GF-D8 (cell line): ENCODE measurements around the gene ABI1.
"Not testable (repeated sequence)": the region's sequence is repeated elsewhere in the genome, so short reads cannot be mapped to it uniquely, and the experiment has no call there.

Experiments used
- DNase-seq: peaks from one replicate; lab custom pipeline; 2025; lab: John Stamatoyannopoulos, UW

The ABI1 gene

GRCh38 chr10:26804418-26805393, 56.1 kb downstream of the ABI1 start:
- no peak for DNase-seq

GRCh38 chr10:26803849-26804248, 56.9 kb downstream of the ABI1 start:
- no peak for DNase-seq

DNA sequence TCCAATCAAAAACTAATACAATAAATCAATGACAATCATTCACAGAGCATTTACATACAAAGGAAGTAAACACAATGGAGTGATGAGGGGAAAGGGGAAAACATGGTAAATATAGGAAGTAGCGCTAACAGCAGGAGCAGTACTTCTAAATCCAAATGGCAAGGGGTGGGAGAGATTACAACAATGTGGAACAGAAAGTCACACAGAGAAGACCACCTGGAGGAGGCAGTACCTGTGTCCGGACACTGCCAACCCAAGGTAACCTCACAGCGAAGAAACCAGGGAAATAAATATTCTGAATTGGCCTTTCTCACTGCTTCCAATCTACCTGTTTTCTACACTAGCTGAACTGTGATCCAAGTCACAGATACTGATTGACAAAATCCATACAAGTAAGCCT, 58.2 kb downstream of the ABI1 start:
- no peak for DNase-seq

GRCh38 chr10:26801831-26802230, 58.9 kb downstream of the ABI1 start:
- no peak for DNase-seq

GRCh38 chr10:26801274-26801673, 59.5 kb downstream of the ABI1 start:
- no peak for DNase-seq

GRCh38 chr10:26800468-26800867, 60.3 kb downstream of the ABI1 start:
- no peak for DNase-seq

DNA sequence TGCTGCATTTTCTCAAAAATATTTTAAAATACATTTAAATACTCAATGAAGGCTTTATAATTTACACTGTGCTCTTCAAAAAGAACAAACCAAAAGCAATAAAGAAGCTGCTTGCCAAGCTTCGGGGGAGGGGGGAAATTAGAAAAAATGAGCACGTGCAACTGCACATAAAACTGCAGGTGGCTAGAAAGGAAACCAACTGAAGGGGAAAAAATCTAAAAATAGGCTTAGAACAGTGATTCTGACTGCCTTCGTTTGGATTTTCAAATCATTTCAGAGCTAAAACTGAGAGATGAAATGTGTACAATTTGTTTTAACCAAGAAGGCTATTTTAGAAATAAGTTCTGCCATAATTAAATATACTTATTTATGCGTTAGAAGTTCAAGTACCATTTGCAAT, 61.4 kb downstream of the ABI1 start:
- DNase-seq = peak; percentile 59

DNA sequence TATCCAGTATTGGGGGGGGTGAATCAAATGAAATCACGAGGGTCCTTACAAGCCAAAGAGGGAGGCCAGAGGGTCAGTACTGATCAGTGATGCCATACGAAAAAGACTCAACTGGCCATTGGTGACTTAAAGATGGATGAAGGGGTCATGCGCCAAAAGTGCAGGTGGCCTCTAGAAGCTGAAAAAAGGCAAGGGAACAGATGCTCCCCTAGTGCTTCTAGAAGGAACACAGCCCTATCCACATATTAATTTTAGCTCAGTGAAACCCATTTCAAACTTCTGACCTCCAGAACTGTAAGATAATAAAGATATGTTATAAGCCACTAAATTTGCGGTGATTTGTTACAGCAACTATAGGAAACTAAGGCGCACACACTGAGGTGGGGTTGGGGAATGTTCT, 62.5 kb downstream of the ABI1 start:
- no peak for DNase-seq

DNA sequence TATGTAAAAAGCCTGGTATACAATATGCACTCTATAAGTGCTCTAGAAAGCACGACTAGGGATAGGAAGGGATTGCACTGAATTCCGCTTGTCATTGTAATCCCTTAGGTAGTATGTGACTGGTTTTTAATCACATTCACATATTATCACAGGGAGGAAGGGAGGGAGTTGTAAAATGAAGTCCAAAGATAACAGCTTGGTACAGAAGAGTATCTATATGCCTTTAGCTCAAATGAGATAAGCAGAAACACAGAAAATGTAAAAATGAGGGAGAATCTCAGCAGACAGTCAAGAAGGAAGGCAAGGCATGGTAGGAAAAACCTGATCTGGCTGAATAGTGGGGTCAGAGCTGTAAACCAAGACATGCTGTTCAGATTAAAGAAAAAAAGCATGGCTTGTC, 63.4 kb downstream of the ABI1 start:
- DNase-seq = no peak

GRCh38 chr10:26792758-26793495, 67.8 kb downstream of the ABI1 start:
- DNase-seq = no peak

DNA sequence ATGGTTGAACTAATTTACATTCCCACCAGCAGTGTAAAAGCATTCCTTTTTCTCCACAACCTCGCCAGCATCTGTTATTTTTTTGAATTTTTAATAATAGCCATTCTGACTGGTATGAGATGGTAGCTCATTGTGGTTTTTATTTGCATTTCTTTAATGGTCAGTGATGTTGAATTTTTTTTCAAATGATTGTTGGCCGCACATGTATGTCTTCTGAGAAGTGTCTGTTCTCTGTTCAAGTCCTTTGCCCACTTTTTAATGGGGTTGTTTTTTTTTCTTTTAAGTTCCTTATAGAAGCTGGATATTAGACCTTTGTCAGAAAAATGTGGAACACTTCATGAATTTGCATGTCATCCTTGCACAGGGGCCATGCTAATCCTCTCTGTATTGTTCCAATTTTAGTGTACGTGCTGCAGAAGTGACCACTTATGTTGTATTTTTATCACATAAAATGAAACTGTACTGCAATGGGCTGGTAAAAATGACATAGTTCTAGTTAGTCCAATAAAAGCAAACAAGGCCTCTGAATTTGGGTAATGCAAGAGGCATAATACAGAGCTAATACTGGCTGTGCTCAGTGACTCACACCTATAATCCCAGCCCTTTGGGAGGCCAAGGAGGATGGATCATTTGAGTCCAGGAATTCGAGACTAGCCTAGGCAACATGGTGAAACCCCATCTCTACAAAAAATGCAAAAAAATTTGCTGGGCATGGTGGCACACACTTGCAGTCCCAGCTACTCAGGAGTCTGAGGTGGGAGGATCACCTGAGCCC, 70.3 kb downstream of the ABI1 start:
- no peak for DNase-seq

- DNase-seq = not testable (repeated sequence)
These were observed 71.0 kb downstream of the ABI1 start for GRCh38 chr10:26789779-26790178.

DNA sequence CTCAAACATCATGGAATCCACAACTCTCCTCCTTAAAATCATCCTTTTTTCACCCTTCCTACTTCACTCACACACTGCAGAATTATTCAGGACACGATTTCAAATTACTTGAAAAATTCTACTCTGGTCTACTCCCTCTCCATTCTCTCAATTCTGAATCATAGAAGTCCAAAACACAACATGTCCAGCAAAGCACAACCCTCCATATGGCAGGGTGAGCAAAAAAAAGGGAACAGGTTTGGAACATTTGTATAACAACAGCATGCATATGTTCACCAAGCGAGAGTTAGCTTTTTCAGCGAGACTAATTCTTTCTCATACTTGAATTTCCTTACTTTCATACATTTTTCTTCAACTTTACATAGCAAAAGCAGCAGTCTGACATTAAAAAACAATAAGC, 73.4 kb downstream of the ABI1 start:
- no peak for DNase-seq

GRCh38 chr10:26781797-26782196, 79.0 kb downstream of the ABI1 start:
- DNase-seq = no peak

GRCh38 chr10:26780793-26781601, 79.8 kb downstream of the ABI1 start:
- DNase-seq = no peak

DNA sequence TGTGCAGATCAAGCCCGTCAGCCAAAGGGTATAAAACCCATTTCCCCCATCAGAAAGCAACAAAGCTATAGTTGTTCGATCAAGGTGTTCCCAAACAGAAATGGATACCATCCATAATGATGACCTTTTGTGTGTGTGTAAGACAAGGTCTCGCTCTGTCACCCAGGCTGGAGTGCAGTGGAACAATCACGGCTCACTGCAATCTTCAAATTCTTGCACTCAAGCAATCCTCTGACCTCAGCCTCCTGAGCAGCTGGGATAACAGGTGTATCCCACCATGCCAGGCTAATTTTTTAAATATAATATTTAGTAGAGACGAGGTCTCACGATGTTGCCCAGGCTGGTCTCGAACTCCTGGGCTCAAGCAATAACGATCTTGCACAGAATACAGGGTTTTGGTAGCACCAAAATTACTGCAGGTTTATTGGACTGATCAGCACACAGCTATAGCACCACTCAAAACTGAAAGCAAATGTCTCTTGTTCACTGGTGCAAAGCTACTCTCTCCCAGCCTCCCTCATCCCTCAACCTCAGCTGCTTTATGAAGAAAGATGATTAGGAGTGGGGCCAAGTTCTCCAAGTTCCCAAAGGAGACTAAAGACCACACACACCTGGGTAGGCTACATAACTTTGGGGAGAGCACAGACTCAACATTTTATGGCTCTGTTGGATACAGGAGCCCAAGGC, 80.5 kb downstream of the ABI1 start:
- no peak for DNase-seq

DNA sequence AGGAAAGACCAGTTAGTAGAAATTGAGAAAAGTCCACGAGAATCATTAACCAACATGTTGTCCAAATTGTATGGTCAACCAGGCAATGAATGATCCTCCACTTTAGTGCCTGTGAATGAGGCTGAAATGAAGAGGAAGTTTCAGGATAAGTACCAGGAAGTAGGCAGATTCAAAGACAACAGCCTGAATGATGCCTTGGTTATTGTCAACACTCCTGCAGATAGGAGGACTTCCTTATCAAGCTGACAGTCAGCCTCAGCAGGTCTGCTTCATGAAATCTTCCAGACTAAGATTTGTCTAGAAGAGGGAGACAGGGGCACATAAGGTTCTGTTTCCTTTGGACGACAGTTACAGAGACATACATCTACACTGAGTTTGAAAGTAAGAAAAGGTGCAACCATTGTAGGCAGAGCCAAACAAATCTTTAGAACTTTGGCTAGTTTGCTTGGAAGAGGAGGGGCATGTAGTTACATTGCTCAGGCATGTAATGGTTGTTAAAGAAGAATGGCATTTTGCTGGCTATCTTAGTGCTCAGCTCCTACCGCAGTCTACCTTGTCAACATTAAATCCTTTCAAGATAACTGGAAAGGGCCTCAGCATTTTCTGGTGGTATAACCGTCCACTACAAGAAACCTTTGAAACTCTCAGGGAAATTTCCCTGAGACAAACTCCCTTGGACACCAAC, 81.4 kb downstream of the ABI1 start:
- DNase-seq = no peak

DNA sequence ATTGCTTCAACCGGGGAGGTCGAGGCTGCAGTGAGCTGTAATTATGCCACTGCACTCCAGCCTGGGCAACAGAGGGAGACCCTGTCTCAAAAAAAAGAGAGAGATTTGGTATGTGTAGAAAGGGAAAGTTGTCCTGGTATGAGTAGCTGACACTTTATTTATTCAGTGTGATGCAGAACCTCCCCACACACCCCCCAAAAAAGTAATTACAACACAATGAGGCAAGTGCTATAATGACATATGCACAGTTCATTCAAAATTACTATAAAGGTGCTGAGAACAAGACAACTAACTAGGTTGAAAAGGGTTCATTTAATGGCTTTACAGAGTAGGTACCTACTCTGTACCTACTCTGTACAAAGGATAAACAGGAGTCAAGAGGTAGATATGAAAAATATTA, 83.1 kb downstream of the ABI1 start:
- no peak for DNase-seq

DNA sequence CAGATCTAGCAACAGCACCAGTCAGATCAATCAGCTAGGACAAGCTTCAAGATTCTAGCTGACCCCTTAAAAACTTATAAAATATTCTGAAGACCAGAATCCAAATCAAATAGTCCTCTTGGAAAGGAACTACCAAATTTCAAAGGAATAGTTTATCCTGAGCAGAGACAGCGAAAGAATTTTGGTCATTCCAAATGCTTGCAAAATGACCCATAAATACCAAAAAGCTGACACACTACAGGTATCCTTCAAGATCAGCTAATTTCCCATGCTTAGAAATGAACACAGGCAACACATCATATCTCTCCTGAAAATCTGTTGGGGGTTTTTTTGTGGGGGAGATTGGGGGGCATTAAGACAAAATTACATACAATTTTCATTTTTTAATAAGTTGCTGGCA, 84.5 kb downstream of the ABI1 start:
- no peak for DNase-seq

DNA sequence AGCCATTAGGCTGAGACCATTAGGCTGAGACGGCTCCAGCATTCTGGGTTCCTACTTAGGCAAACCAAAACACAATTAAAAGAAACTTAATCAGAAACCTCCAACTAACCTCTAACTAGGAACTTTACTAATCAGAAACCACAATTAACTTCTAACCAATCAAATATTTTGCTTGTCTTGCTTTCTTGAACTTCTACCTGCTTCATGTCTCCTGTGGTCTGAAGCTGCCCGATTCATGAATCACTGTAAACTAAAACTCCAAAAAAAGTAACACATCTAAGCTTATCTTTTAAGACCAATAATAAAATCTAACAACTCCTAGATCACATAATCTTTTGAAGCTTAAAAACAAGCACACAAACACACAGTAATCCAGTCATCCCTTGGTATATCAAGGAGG, 87.1 kb downstream of the ABI1 start:
- DNase-seq = no peak
